GM10847 (cell line): ENCODE measurements around the gene TRIM61.

Source experiments
- POLR2A ChIP-seq: IDR thresholded peaks from 2 replicates; pipeline ENCODE4 v1.6.1; 2011; ENCODE audit not compliant: insufficient read length; ENCODE audit errors: extremely low read depth

The TRIM61 gene

DNA sequence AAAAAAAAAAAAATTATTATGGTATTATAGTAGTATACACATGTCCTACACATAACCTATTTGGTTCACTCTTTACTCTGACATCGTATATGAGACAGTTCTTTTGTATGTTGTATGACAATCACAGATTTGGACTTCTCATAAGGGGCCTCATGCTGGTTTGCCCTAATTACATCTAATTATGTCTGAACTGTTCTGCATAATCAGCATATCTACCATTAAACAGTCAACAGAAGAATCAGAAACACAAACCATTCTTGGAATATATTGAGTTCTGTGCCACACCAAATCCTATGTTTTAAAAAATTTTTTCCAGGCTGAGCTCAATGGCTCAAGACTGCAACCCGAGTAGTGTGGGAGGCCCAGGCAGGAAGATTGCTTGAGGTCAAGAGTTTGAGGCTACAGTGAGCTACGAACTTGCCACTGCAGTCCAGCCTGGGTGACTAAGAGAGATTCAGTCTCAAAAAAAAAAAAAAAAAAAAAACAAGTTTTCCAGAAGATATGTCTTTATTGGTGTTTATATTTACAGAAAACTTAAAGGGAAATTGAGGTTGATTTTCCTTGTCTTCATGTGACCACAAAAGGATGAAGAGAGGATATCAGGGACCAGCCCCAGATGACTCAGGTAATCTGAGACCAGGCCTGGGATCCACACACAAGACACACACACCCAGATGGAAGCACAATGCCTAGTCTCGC lies 22.2 kb downstream of the TRIM61 start:
- no peak for TF ChIP-seq POLR2A

DNA sequence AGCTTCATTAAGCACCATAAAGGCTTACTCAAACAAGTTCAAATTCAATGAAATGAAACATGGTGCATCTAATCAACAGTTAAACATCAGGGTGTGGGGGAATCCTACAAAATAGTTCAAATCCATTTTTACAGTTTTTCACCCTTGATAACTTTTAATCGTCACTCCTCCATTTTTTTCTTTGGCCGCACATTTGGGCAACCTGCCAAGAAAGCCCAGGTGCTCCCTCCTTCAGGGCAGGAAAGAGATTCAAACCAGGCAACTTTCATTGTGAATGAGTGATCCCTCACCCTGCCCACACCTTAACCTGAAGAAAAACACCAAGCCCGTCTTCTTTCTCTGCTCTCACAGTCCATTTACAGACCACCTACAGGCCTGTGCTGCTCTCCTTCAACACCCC lies 24.9 kb downstream of the TRIM61 start:
- no peak for TF ChIP-seq POLR2A

DNA sequence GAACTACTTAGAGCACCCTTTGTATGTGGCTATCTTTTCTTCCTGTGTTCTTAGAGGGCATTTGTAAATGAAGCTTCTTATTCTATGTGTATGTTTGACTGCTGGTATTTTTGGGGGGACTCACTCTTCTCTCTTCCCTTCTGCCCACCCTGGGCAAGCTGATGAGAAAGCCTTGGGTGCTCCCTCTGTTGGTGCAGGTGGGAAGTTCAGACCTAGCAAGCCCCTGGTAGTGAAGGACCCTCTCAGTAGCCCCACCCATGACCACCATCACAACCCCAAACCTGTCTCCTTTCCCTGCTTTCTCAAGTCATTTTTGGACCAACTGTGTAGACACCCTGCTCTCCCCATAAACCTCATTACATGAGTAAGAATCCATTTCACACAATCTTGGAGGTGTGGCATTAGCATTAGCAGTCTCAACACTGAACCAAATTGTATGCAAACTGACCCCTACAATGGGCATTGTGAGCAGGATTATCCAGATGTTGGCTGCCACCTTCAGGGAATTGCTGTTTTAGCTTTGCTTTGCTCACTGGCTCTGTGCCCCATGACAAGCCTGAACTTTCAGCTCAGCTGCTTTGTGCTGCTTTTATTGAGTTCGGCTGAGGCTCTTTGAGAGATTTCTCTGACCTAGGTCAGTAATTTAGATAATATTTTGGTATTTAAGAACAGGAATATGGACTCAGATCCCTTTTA lies 27.9 kb downstream of the TRIM61 start:
- TF ChIP-seq POLR2A, result no peak

DNA sequence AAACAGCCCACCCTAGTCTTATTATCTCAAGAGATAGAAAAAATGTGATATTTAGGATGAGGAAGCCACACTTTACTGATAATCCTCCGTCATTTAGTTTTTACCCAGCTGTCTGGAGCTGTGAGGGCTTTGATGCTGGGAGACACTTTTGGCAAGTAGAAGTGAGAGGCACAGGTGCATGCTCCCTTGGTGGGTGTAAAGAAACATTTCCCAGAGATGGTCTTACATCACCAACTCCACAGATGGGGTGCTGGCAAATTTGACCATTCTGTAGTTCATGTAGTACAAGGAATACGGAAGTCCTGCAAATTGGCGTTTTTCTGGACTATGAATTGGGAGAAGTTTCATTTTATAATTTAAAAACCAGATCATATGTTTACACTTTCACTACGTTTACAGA lies 28.5 kb downstream of the TRIM61 start:
- TF ChIP-seq POLR2A, result no peak

DNA sequence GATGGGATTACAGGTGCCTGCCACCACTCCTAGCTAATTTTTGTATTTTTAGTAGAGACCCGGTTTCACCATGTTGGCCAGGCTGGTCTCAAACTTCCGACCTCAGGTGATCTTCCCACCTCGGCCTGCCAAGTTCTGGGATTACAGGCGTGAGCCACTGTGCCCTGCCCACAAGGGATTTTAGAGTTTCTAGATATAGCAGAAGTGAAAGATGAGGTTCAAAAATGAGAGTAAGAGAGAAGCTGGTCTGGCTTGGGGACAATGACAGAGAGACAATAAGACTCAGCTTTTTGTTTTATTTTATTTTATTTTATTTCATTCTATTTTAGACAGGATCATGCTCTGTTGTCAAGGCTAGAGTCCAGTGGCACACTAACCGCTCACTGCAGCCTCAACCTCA lies 30.6 kb downstream of the TRIM61 start:
- no peak for TF ChIP-seq POLR2A

DNA sequence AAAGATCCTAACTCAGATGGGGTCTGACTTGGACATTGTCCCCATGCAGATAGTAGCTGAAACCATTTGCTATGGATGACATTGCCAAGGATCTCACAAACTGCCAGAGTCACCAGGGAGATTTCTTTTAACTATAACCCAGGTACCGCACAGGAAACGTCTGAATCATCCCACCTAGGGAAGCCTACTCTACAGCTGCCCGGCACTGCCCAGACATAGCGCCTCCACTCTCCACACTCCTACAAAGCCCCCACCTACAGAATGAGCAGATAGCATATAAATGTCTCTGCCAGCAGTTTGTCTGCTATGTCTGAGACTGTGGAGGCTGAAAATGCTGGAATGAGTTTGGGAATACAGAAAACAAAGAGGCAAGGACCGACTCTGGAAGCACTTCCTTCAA lies 32.3 kb downstream of the TRIM61 start:
- TF ChIP-seq POLR2A, result no peak

DNA sequence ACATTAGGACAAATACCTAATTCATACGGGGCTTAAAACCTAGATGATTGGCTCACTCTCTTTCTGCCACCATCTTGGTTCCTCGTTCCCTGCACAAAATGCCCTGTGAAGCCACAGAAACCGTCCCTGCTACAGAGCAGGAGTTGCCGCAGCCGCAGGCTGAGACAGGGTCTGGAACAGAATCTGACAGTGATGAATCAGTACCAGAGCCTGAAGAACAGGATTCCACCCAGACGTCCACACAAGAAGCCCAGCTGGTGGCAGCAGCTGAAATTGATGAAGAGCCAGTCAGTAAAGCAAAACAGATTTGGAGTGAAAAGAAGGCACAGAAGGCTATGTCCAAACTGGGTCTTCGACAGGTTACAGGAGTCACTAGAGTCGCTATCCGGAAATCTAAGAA lies 34.3 kb downstream of the TRIM61 start:
- no peak for TF ChIP-seq POLR2A

DNA sequence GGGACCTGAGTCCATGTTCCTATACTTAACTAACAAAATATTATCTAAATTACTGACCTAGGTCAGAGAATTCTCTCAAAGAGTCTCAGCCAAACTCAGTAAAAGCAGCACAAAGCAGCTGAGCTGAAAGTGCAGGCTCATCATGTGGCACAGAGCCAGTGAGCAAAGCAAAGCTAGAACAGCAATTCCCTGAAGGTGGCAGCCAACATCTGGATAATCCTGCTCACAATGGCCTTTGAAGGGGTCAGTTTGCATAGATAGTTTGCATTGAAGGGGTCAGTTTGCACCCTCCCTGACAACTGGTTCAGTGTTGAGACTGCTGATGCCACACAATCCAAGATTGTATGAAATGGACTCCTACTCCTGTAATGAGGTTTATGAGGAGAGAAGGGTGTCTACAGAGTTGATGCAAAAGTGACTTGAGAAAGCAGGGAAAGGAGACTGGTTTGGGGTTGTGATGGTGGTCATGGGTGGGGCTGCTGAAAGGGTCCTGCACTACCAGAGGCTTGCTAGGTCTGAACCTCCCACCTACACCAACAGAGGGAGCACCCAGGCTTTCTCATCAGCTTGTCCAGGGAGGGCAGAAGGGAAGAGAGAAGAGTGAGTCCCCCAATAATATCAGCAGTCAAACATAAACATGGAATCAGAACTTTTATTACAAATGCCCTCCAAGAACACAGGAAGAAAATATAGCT lies 39.7 kb downstream of the TRIM61 start:
- no peak for TF ChIP-seq POLR2A

DNA sequence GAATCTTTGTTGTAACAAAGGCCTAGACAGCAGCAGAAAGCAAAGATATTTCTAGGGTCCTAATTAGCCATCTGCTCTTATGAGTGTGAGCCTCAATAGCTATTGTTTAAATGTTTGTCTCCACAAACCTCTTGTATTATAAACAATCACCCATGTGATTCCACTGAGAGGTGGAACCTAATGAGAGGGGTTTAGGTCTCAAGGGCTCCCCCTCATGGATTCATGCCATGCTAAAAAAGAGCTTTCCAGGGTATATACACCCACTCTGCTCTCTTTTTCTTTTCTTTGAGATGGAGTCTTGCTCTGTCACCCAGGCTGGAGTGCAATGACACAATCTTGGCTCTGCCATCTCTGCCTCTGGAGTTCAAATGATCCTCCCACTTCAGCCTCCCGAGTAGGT lies 42.1 kb downstream of the TRIM61 start:
- TF ChIP-seq POLR2A, result no peak

DNA sequence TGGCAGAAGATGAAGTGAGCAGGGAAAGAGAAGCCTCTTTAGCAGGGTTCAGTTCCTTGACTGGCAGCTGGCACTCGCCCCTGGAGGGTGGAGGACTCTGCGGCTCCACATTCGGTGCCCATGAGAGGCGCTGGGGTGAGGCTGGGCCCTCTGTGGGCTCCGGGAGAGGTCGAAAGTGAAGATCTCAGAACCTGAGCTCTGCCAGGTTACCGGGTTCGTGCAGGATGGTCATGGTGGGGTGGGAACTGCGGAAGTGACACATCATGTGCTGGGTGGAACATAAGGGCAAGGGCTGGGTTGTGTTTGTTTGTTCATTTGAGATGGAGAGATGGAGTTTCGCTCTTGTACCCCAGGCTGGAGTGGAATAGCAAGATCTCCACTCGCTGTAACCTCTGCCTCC lies 44.2 kb downstream of the TRIM61 start:
- TF ChIP-seq POLR2A, result no peak

DNA sequence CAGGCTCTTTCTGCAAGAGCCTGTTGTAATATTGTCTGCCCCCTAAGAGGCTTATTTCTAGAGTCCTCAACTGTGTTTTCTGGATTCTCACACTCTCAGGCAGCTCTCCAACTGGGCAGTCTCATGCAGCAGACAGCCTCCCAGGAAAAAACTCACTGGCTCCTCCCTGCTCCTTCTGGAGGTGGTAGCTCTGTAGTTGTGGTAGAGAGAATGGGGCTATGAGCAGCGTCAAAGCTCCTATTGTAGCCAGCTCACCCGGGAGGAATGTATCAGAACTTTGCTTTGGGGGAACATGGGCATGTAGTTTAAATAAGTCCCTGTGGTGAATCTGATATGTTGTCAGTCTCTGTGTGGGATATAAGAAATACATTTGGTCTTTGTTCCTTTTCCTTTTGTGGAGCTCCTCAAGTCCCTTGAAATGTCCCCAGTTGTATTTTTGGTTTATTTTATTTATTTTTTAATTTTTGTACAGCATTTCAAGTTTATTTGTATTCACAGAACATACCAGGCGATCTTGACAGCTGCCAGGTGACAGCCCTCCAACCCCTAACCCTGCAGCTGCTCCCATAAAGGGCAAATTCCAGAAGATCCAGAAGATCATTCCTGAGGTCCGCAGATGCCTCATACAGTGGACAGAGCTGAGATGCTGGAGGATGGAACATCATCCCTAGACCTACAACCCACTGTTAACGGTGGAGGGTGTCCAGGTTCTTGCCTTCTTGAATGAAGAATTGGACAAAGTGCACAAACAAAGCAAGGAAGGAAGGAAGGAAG lies 45.7 kb downstream of the TRIM61 start:
- TF ChIP-seq POLR2A, result no peak

DNA sequence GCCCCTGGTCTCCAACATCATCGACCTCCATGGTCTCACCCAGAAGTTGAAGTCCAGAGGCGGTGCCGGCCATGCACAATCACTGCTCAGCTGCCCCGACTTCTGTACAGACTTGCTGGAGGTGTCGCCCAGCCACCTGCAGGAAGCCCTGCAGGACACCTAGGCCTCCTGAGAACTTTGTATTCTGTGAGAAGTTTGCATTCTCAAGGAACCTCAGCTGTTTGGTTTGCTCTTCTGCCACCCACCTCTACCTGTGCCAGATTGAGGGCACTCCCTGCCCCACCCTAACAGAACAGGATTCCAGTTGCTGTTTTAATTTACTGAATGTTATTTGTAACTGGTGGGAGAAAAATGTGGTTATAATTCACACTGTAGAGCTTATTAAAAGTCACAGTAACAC lies 46.8 kb downstream of the TRIM61 start:
- TF ChIP-seq POLR2A, result no peak

DNA sequence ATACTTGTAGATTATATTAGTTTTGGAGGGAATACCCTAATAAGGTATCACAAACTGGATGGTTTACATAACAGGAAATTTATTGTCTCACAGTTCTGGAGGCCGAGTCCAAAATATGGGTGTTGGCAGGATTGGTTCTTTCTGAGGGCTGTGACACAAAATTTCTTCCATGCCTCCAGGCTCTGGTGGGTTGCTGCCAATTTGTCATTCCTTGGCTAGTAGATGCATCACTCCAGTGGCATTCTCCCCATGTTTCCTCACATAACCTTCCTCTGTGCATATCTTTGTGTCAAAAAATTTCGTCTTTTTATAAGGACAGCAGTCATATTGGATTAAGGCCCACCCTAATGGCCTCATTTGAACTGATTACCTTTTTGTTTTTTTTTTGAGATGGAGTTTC lies 51.2 kb downstream of the TRIM61 start:
- no peak for TF ChIP-seq POLR2A

DNA sequence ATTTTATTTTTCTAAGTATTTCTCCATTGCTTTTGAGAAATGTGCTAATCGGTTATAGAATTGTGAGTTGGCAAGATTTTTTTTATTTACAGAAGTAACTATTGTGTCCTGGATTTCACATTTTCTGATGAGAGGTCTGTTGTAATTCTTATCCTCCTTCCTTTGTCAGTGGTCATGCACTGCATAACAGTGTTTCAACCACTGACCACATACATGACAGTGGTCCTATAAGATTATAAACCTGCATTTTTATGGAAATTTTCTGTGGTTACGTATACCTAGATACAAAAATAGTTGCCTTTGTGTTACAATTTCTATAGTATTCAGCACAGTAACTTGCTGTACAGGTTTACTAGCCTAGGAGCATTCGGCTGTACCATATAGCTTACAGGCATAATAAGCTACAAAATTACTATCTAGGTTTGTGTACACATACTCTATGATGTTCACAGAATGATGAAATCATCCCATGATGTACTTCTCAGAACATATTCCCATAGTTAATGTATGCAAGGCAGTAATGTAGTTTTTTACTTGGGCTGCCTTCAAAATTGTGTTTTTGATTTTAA lies 52.7 kb downstream of the TRIM61 start:
- TF ChIP-seq POLR2A, result no peak

DNA sequence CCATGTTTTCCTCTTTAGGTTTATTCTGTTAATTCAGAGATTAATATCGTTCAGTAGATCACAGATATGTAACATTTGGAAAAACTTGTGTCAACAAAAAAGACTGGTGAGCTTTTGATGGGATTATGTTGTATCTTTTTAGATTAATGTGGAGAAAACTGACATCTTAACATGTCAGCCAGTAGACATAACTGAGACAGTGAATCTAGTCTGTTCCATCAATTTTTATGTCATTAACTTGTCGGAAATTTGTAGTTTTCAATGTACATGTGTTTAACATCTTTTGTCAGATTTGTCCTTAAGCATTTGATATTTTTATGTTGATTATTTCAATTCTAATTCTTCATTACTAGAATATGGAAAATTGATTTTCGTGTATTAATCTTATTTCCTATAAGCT lies 58.5 kb downstream of the TRIM61 start:
- TF ChIP-seq POLR2A, result no peak
